Activated CD8-positive, alpha-beta memory T cell treated with anti-CD3 and anti-CD28 coated beads, Interleukin-2, amount 50 U/mL, for 1 hour (primary cell): ENCODE results near the gene BCAS2.

Source experiments
- DNase-seq: peaks from one replicate; pipeline ENCODE4 v3.0.0-alpha.2; 2020; ENCODE audit errors: extremely low read depth

Gene BCAS2

GRCh38 chr1:114559356-114559755 lies 22.1 kb downstream of the BCAS2 start:
- no peak for DNase-seq

GRCh38 chr1:114558544-114558943 lies 22.9 kb downstream of the BCAS2 start:
- no peak for DNase-seq

- DNase-seq, result no peak
Observed at GRCh38 chr1:114554577-114554976, 26.8 kb downstream of the BCAS2 start.

GRCh38 chr1:114552106-114552639 lies 29.2 kb downstream of the BCAS2 start:
- DNase-seq, result no peak

- DNase-seq, result no peak
Observed at GRCh38 chr1:114551400-114551799, 30.0 kb downstream of the BCAS2 start.

- no peak for DNase-seq
Observed at GRCh38 chr1:114550336-114550735, 31.1 kb downstream of the BCAS2 start.

- DNase-seq, result no peak
Observed at GRCh38 chr1:114549137-114549536, 32.3 kb downstream of the BCAS2 start.

- no peak for DNase-seq
Observed at GRCh38 chr1:114547076-114547475, 34.3 kb downstream of the BCAS2 start.

- no peak for DNase-seq
Observed at GRCh38 chr1:114545796-114546195, 35.6 kb downstream of the BCAS2 start.

GRCh38 chr1:114545315-114545714 lies 36.1 kb downstream of the BCAS2 start:
- DNase-seq, result no peak

- DNase-seq, result no peak
Observed at GRCh38 chr1:114540821-114541220, 40.6 kb downstream of the BCAS2 start.

GRCh38 chr1:114540272-114540671 lies 41.1 kb downstream of the BCAS2 start:
- no peak for DNase-seq

- no peak for DNase-seq
Observed at GRCh38 chr1:114536043-114536442, 45.4 kb downstream of the BCAS2 start.

GRCh38 chr1:114535401-114535800 lies 46.0 kb downstream of the BCAS2 start:
- DNase-seq, result no peak

GRCh38 chr1:114531094-114531493 lies 50.3 kb downstream of the BCAS2 start:
- no peak for DNase-seq

GRCh38 chr1:114530224-114530623 lies 51.2 kb downstream of the BCAS2 start:
- no peak for DNase-seq

- no peak for DNase-seq
Observed at GRCh38 chr1:114524944-114525343, 56.5 kb downstream of the BCAS2 start.

GRCh38 chr1:114522264-114522575 lies 59.2 kb downstream of the BCAS2 start:
- no peak for DNase-seq

- no peak for DNase-seq
Observed at GRCh38 chr1:114521396-114522263, 59.8 kb downstream of the BCAS2 start.
